Mesangial cell (primary cell): Measurements from ENCODE around the gene FUOM. TPM values are rescaled to one million over a fixed set of nuclear protein-coding genes. Genes with fewer than 3 reads are reported as not detected.

Source experiments
- total RNA-seq: library from RNA; depleted of rRNA; stranded (reverse); fragments of >200 nt; gene quantifications from 2 replicates; pipeline ENCODE4 v1.2.3, GENCODE V29; 2015

Gene FUOM
- 34.9 and 46.0 TPM in 2 replicates for total RNA-seq

GRCh38 chr10:133357285-133358161 lies at the start of gene FUOM:
TSS of gene FUOM (minus strand) at chr10:133358019. CDS start at chr10:133358007, 12 bp downstream.

GRCh38 chr10:133394064-133394663 lies 36.3 kb upstream of the FUOM start, which contains the start of gene MTG1:
TSS of gene MTG1 (plus strand) at chr10:133394157. CDS start at chr10:133394221, 64 bp downstream.

GRCh38 chr10:133379152-133379800 lies 21.5 kb upstream of the FUOM start, which contains the start of gene PAOX:
TSS of gene PAOX (plus strand) at chr10:133379262. CDS start at chr10:133379317, 55 bp downstream.

GRCh38 chr10:133373174-133374090 lies 15.6 kb upstream of the FUOM start, which contains the start of gene ECHS1:
TSS of gene ECHS1 (minus strand) at chr10:133373354. CDS start at chr10:133373333, 21 bp downstream.

GRCh38 chr10:133336577-133337369 lies 21.0 kb downstream of the FUOM start, which contains the start of gene CALY:
TSS of gene CALY (minus strand) at chr10:133336896. CDS start at chr10:133328989, 7,907 bp downstream.

GRCh38 chr10:133308421-133309099 lies 49.3 kb downstream of the FUOM start, which contains the start of the genes TUBGCP2 and ZNF511:
TSS of gene TUBGCP2 (minus strand) at chr10:133308872. CDS start at chr10:133302941, 5,931 bp downstream.
TSS of gene ZNF511 (plus strand) at chr10:133308914. CDS start at chr10:133308944, 30 bp downstream.

Other genes starting within 250 kb of the FUOM start
- 0.16 TPM in 1 of 2 replicates, not detected in the other for gene KNDC1, start 197.8 kb downstream of the FUOM start, total RNA-seq
- gene UTF1, start 127.8 kb downstream of the FUOM start, total RNA-seq: not detected in 2 replicates
- gene VENTX, start 120.2 kb downstream of the FUOM start, total RNA-seq: not detected in 2 replicates
- 0.81 and 1.9 TPM in 2 replicates for gene ADAM8, start 81.2 kb downstream of the FUOM start, total RNA-seq
- gene TUBGCP2, start 49.1 kb downstream of the FUOM start, total RNA-seq: 64.0 and 67.5 TPM in 2 replicates
- gene ZNF511, start 49.1 kb downstream of the FUOM start, total RNA-seq: 31.4 and 63.9 TPM in 2 replicates
- gene CALY, start 21.1 kb downstream of the FUOM start, total RNA-seq: 1.9 TPM in 1 of 2 replicates, not detected in the other
- gene PRAP1, start 10.6 kb downstream of the FUOM start, total RNA-seq: not detected in 2 replicates
- gene ECHS1, start 15.3 kb upstream of the FUOM start, total RNA-seq: 85.7 and 93.0 TPM in 2 replicates
- 6.7 and 9.0 TPM in 2 replicates for gene PAOX, start 21.2 kb upstream of the FUOM start, total RNA-seq
- gene MTG1, start 36.1 kb upstream of the FUOM start, total RNA-seq: 38.7 and 50.0 TPM in 2 replicates
- 0.16 and 0.38 TPM in 2 replicates for gene SPRN, start 66.6 kb upstream of the FUOM start, total RNA-seq
- gene SCART1, start 95.9 kb upstream of the FUOM start, total RNA-seq: under 0.01 and 1.4 TPM in 2 replicates
- 0.16 and 0.38 TPM in 2 replicates for gene CYP2E1, start 169.3 kb upstream of the FUOM start, total RNA-seq
- gene SYCE1, start 207.6 kb upstream of the FUOM start, total RNA-seq: not detected in 2 replicates